Fibroblast of lung (primary cell): ENCODE measurements around the gene STK10.

Experiments used
- EZH2 ChIP-seq: IDR thresholded peaks from 2 replicates; pipeline ENCODE4 v1.5.1; 2012; ENCODE audit warnings: low read length, control low read depth, mild to moderate bottlenecking; ENCODE audit errors: missing control alignments
- TF ChIP-seq, protein P1 (sequence below), 2 donors: IDR thresholded peaks in 1 of 2; conservative IDR thresholded peaks in 1 of 2; 1 replicate in 1 of 2; 2 replicates in 1 of 2; pipeline ENCODE4 v1.5.1; 2011 to 2012; ENCODE audit warnings: low read length in 2 of 2, control low read depth in 1 of 2, inconsistent platforms in 1 of 2, low read depth in 1 of 2, mild to moderate bottlenecking in 1 of 2

DNA sequence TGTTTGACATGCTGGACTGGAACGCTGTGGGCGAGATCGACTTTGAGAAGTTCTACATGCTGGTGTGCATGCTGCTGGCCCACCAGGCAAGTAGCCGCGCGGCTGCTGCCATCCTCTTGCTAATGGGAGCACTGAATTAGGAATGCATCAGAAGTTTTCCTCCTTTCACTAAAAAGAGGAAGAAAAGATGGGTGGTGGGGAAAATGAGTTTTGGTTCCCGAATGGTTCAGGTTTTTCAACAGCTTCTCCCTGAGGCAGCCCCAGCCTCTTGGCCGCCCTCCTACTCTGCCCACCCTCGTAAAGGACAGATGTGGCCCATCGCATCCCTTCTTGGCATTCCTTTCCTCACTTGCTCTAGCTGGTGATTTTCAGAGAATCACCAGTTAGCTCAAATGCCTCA, 11.4 kb upstream of the STK10 start:
- TF ChIP-seq EZH2: no peak
- TF ChIP-seq, protein P1, sequence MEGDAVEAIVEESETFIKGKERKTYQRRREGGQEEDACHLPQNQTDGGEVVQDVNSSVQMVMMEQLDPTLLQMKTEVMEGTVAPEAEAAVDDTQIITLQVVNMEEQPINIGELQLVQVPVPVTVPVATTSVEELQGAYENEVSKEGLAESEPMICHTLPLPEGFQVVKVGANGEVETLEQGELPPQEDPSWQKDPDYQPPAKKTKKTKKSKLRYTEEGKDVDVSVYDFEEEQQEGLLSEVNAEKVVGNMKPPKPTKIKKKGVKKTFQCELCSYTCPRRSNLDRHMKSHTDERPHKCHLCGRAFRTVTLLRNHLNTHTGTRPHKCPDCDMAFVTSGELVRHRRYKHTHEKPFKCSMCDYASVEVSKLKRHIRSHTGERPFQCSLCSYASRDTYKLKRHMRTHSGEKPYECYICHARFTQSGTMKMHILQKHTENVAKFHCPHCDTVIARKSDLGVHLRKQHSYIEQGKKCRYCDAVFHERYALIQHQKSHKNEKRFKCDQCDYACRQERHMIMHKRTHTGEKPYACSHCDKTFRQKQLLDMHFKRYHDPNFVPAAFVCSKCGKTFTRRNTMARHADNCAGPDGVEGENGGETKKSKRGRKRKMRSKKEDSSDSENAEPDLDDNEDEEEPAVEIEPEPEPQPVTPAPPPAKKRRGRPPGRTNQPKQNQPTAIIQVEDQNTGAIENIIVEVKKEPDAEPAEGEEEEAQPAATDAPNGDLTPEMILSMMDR (conservative IDR thresholded peaks at IDR 0.05 in 1 of 2, IDR thresholded peaks at IDR 0.05 in 1 of 2; ENCODE audit: low read depth in 1 of 2, low read length in 2 of 2): no peak
